NCI-H187 (cell line): ENCODE measurements around the gene SHC2.
"Not testable (repeated sequence)": the region's sequence is repeated elsewhere in the genome, so short reads cannot be mapped to it uniquely, and the experiment has no call there.

Experiments
- DNase-seq, 2 experiments: peaks; one replicate each; lab custom pipeline; 2025; lab: John Stamatoyannopoulos, UW

Gene SHC2

DNA sequence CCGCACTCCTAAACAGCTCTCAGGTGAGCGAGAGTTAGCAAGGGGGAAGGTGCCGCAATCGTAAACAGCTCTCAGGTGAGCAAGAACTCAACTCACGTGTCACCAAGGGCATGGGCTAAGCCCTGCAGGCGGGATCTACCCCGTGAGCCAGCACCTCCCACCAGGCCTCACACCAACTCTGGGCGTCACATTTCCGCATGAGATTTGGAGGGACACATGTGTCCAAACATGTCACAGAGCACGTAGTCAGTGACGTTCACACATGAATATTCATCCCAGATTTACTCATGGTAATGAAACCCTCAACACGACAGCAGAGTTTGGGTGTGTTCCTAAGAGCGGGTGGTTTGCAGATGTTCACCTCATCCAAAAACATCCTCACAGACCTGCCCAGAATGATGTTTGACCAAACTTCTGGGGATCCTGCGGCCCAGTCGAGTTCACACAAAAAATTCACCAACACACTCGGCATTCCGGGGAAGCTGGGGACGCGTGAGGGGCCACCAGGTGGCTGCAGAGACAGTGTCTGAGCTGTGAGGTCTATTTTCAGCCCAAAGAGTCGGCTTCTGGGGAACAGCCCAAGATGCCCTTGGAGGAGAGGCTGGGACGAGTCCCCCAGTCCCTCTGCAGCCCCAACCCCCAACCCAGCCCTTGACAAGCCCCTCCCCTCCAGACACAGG, 71.4 kb downstream of the SHC2 start:
- no peak for DNase-seq

DNA sequence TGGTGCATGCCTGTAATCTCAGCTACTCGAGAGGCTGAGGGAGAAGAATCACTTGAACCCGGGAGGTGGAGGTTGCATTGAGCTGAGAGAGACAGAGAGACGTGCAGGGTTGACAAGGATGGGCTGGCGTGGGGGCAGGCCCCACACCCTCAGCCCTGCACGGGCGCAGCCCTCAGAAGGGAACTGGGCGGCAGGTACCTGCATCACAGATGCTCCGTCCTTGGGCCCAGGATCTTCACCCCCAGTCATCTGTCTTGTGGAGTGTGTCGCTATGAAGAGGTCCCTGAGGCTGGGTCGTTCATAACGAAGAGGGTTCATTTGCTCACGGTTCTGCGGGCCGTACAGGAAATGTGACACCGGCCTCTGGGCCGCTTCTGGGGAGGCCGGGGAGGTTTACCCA, 72.1 kb downstream of the SHC2 start:
- DNase-seq, result no peak

DNA sequence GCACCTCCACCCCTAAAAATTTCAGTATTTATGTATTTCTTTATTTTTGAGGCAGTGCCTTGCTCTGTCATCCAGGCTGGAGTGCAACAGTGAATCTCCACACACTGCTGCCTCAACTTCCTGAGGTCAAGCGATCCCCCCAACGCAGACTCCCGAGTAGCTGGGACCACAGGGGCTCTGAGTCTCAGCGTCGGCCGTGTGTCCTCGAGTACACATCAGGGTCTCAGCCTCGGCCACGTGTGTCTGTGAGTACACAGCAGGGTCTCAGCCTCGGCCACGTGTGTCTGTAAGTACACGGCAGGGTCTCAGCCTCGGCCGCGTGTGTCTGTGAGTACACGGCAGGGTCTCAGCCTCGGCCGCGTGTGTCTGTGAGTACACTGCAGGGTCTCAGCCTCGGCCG, 73.1 kb downstream of the SHC2 start:
- no peak for DNase-seq

DNA sequence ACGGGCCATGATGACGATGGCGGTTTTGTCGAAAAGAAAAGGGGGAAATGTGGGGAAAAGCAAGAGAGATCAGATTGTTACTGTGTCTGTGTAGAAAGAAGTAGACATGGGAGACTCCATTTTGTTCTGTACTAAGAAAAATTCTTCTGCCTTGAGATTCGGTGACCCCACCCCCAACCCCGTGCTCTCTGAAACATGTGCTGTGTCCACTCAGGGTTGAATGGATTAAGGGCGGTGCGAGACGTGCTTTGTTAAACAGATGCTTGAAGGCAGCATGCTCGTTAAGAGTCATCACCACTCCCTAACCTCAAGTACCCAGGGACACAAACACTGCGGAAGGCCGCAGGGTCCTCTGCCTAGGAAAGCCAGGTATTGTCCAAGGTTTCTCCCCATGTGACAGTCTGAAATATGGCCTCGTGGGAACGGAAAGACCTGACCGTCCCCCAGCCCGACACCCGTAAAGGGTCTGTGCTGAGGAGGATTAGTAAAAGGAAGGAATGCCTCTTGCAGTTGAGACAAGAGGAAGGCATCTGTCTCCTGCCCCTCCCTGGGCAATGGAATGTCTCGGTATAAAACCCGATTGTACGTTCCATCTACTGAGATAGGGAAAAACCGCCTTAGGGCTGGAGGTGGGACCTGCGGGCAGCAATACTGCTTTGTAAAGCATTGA, 74.1 kb downstream of the SHC2 start:
- DNase-seq, result peak in 1 of 2 experiments; percentile 22

DNA sequence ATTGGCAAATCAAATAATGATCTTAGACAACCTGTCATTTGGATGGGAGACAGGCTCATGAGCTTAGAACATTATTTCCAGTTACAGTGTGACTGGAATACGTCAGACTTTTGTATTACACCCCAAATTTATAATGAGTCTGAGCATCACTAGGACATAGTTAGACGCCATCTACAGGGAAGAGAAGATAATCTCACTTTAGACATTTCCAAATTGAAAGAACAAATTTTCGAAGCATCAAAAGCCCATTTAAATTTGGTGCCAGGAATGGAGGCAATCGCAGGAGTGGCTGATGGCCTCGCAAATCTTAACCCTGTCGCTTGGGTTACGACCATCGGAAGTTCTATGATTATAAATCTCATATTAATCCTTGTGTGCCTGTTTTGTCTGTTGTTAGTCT, 74.6 kb downstream of the SHC2 start:
- DNase-seq, result not testable (repeated sequence)

DNA sequence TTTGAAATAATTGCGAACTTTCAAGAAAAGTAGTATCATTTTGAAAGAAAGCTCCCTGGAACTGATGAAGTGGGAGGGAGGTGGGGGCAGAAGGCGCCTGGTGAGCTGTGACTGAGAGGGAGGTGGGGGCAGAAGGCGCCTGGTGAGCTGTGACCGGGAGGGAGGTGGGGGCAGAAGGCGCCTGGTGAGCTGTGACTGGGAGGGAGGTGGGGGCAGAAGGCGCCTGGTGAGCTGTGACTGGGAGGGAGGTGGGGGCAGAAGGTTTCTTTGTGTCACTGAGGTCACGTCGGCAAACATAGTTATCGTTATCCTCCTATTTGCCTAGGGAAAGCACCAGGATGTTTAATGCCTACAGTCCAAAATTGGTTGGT, 76.0 kb downstream of the SHC2 start:
- DNase-seq, result no peak

DNA sequence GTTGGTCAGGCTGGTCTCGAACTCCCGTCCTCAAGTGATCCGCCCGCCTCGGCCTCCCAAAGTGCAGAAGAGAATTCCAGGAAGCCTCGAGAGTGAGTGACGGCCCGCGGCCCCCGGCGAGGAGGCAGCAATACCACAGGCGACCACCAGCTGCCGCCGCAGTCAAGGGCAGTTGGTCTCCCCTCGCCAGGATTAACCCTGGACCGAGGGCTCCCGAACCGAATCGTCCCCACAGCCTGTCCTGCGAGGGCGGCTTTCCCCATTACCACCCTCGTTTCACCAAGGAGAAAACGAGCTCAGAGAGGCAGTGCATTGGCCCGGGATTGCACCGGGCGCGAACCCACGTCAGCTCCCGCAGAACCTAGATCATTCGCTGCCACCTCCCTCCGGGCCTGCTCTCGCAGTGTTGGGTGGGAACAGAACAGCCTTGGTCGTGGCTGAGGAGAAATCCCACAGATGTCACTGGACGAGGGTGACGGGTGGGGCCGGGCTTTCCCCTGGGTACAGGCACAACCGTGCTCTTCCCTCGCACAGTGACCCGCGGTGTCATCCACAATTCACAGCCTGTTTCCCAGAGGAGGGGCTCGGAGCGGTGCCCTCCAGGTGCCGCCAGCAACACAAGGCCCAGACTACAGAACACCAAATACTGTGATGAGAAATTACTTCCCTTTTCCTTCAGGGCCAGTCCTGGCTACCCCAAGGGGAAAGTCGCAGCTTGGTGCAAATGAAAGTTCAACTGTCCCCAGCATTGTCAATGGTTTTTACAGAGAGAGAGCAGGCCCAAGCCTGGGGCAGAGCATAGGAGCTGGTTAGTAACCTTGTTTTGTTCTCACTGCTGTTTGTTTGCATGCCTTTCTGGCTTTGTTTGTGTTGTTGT, 76.7 kb downstream of the SHC2 start:
- no peak for DNase-seq

DNA sequence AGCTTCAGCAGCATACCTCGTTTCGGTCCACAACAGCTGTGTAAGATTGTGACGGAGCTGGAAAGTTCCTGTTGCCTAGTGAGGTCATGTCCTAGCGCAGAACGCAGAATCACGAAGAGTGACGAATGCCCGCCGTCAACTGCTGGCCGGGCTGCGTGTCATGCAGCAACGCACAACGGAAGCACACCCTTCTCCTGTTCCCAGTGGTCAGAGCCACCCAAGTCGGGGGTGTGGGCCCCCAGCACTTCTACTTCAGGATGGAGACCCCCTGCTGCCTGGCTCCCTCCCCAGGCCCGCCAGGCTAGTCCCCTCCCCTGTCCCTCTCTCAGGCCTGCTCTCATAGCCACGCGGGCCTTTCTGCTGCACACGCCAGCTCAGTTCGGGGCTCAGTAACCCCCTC, 77.8 kb downstream of the SHC2 start:
- no peak for DNase-seq

DNA sequence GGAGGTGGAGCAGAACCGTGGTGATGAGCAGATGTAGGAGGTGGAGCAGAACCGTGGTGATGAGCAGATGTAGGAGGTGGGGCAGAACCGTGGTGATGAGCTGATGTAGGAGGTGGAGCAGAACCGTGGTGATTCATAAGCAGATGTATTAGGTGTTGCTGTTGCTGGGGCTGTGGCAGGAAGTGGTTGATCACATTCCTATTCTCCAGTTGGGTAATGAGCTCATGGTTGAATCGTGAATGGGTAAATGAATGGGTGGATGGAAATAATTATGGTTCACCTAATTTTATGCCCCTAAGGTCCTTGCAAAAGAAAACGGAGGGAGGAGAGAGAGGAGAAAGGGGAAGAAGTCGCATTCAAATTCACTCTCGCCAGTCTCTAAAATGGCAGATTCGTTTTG, 78.3 kb downstream of the SHC2 start:
- DNase-seq, result not testable (repeated sequence)

DNA sequence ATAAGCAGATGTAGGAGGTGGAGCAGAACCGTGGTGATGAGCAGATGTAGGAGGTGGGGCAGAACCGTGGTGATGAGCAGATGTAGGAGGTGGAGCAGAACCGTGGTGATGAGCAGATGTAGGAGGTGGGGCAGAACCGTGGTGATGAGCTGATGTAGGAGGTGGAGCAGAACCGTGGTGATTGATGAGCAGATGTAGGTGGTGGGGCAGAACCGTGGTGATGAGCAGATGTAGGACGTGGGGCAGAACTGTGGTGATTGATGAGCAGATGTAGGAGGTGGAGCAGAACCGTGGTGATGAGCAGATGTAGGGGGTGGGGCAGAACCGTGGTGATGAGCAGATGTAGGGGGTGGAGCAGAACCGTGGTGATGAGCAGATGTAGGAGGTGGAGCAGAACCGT, 78.9 kb downstream of the SHC2 start:
- DNase-seq, result not testable (repeated sequence)

DNA sequence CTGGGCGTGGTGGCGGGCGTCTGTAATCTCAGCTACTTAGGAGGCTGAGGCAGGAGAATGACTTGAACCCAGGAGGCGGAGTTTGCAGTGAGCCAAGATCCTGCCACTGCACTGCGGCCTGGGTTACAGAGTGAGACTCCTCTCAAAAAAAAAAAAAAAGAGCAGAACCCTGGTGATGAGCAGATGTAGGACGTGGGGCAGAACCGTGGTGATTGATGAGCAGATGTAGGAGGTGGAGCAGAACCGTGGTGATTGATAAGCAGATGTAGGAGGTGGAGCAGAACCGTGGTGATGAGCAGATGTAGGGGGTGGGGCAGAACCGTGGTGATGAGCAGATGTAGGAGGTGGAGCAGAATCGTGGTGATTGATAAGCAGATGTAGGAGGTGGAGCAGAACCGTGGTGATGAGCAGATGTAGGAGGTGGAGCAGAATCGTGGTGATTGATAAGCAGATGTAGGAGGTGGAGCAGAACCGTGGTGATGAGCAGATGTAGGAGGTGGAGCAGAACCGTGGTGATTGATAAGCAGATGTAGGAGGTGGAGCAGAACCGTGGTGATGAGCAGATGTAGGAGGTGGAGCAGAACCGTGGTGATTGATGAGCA, 80.1 kb downstream of the SHC2 start:
- not testable (repeated sequence) for DNase-seq

DNA sequence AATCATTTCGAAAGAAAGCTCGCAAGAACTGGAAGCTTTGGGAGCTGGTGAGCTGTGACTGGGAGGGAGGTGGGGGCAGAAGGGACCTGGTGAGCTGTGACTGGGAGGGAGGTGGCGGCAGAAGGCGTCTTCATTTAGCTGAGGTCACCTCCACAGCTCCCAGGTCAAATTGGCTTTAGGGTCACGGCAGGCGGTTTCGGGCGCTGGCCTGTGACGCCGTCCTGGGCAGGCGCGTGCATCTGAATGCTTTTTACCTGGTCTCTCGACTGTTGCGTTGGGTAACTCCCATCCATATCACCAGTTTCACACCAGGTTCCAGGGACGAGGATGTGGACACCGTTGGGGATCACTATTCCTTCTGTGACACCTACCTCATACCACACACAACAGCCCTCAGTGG, 81.0 kb downstream of the SHC2 start:
- no peak for DNase-seq

DNA sequence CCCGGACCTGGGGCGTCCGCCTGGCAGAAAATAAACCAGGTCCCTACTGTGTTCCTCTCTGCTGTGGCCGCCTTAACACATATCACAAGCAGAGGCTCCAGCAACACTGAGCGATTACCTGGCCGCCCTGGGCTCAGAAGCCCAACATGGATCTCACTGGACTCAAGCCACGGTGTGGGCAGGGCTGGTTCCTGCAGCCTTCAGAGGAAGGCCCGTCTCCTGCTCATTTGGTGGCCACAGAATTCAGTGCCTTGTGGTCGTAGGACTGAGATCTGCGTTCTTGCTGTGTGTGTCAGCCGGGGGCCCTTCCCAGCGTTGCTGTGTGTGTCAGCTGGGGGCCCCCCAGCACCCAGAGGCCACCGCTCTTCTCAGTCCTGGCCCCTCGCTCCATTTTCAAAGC, 82.1 kb downstream of the SHC2 start:
- no peak for DNase-seq

DNA sequence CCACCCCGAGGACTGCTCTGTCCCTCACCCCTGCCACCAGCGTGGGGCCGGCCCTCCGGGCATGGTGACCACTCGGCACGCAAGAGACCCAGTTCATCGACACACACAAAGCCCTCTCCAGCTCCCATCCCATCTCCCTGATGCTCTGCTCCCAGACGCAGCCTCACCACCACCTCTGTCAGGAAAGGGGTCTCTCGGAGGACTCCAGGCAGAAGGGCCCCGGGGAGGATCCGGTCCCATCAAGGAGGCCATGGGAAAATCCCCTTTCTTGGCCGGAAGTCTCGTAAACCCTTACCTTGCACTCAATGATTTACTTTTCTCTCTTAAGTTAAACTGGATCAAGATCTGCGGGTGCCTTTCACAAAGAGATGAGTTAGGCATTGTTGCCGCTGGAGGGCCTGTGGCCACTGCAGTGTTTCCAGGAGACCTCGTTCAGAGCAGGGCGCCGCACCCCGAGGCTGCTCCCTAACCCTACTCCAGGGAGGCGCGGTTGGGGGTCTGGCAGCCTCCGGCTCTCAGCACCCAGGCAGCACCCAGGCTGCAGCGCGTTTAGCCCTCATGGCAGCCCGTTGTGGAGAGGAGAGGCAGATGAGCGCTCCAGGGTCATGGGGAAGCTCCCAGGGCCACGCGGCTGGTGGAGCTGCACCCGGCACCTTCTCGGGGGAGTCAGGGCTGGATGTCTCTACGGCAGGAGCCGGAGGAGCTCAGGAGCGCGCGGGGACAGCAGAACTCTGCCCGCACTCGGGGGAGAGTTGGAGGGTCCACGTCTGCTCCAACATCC, 82.8 kb downstream of the SHC2 start:
- DNase-seq, result no peak

DNA sequence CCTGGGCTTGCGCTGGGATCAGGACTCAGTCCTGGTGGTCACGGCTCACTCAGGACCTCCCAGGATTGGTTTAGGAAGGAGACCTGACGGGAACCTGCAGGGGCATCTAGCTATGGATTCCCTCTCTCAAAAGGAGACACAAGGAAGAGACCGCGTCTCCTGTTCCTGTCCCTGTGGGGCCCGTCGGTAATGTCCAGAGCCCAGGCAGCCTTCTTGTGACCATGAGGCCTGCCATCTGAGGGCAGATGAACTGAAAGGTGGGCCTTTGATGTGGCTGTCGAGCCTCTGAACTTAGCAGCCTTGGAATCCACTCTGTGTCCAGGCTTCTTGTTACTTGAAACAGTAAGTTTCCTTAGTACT, 84.7 kb downstream of the SHC2 start:
- DNase-seq, result no peak

DNA sequence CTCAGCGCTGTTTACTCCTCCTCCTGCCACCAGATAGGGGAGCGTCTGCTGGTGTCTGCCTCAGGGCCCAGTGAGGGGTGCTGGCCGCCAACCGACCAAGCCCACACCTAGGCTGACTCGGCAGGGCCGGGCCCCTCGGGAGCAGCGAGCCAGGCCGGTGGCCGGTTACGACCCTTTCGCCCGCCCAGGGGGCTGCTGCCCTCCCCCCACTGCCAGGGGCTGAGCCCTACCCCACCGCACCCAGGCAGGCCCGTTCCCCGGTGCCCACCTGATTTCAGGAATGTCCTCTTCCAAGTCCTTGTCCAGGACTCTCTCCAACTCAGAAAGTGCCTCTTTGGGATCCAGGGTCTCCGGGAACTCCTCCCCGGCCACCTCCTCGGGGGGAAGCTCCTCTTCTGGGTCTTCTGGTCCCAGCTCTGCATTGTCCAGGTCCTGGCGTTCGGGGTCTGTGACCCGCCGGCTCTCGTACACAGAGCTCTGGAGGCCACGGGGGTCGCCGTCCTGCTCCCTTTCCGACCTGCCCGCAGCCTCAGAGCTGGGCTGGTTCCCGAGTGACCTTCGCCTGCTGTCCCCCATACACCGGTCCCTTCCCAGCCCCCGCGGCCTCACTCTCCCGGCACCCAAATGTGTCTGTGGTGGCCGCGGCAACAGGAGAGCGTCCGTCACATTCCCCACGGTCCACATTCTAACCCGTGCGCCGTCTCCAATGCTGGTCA, 85.3 kb downstream of the SHC2 start:
- DNase-seq, result no peak

DNA sequence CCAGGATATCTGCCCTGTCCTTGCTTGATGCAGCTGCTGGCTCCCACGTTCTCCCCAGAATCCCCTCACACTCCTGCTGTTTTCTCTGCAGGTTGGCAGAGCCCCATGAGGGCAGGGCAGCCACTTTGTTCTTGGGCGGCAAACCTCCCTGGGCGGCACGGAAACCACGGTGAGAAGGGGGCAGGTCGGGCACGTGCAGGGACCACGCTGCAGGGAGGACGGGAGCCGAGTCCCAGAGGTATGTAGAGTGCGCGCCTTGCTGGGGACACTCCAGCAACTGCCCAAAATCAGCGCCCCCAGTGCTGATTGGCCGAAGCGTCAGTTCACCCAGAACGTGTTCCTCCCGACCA, 86.0 kb downstream of the SHC2 start:
- no peak for DNase-seq

DNA sequence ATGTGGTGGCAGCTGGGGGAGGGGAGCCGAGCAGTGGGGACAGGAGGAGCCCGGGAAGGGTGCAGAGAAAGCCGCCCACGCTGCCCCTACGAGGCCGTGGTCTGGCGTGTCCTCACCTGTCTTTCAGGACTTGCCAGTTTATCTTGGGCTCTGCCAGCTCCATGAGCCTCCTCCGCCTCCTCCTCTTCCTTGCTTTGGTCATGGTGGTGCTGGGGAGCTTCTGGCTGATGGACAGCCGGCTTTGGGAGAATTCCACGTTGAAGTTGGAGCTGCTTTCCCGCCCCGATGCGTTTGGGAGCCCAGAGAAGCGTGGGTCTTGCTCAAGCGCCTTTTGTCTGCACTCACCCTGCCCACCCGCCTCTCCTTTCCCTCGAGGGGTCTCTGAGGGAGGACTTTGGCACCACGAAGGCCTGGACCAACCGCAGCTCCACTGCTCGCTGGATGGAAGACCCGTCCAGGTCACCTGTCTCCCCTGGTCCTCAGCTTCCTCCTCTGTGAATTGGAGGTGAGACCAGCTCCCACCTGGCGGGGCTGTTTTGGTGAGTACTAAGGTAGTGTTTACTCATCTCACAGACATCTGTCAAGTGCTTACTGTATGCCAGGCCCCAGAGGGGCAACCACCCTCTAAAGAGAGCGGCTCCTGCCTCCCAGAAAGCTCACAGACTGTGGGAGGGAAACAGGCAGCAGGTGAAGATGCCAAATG, 86.5 kb downstream of the SHC2 start:
- DNase-seq, result no peak

DNA sequence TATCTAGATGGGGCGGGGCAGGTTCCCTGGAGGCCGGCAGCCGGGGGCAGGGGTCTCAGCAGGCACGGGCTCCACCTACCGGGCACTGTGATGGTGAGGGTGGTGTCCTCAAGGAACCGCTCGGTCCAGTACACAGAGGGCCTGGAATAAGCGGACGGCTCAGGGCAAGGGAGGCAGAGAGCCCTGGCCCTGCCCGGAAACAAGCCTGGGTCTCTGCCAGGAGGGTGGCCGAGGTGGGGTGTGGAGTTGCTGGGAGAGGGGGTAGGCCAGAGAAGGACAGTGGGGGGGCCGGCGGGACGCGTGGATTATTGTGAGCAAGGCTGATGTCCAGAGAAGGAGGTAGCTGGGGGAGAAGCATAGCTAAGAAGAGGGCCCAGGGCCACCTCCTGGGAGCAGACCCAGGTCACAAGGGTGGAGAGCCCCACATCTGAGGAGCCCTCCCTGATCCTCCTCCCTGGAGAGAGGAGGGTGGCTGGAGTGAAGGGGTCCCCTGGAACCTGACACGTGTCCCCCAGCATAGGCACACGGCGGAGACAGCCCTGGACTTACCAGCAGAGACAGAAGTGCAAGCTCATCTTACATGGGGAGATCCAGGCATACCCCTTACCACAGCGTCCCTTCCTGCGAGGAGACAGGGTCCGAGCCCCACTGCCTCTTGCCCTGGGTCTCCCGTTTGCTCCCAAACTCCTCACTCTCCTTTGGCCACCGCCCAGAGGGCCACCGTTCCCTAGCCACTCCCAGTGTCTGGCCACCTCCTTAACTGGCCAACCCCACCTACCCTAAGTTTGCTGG, 87.2 kb downstream of the SHC2 start:
- no peak for DNase-seq

DNA sequence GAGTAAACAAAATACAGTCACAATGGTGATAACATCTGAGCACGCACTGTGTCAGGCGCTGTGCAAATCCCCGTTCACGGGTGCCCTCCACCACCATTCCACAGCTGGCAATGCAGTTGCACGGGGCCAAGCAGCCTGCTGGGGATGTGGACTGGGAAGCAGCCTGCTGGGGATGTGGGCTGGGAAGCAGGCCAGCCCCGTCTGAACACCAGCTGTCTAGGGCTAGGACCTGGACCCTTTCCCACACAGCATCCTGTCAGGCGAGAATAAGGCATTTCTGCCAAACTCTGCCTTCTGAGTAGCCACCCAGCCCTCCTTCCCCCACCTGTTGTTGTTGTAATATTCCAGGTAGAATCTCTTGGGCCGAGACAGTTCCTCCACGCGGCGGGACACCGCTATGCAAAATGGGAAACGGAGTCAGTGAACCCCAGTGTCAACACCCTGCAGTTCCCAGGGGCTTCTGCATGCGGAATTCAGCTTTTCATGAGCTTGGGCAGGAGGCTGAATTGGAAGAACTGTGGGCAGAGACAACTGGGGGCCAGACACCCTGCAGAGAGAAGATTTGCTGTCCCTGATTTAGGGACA, 88.4 kb downstream of the SHC2 start:
- DNase-seq, result no peak
